ENCODE results near the gene MPL. TPM values are rescaled to one million over a fixed set of nuclear protein-coding genes. Genes with fewer than 3 reads are reported as not detected.

Gene MPL
- total RNA-seq, 1 donor from 2014 or later: not detected

GRCh38 chr1:43305926-43306687 is 31.5 kb upstream of the MPL start:
- Histone ChIP-seq H3K4me1 (no peaks in the 10 kb centered on the region), H3K36me3 (no peaks in the 10 kb centered on the region), H3K9me3 (no peaks in the 10 kb centered on the region), H3K4me3 (no peak overlapping the region), H3K27ac (no peak overlapping the region), H3K27me3 (no peaks in the 10 kb centered on the region)
- no peak for TF ChIP-seq POLR2A (IDR thresholded peaks at IDR 0.05)
- TF ChIP-seq POLR2AphosphoS5 (IDR thresholded peaks at IDR 0.05; ENCODE audit: insufficient read depth in 1 of 2, low read depth in 1 of 2): no peak
- no peak for TF ChIP-seq CTCF (IDR thresholded peaks at IDR 0.05)
- intact Hi-C loops (cut with DNase I): no loop called here
- no peak for DNase-seq (ENCODE audit: extremely low spot score in 2 of 2)

- intact Hi-C loops (cut with DNase I): no loop called here
- Histone ChIP-seq H3K4me3 (no peak overlapping the region), H3K27me3 (no peaks in the 10 kb centered on the region), H3K4me1 (no peaks in the 10 kb centered on the region), H3K36me3 (no peaks in the 10 kb centered on the region), H3K27ac (no peak overlapping the region), H3K9me3 (no peaks in the 10 kb centered on the region)
- DNase-seq (ENCODE audit: extremely low spot score in 2 of 2): no peak
- TF ChIP-seq POLR2A (IDR thresholded peaks at IDR 0.05) (no peak), POLR2AphosphoS5 (IDR thresholded peaks at IDR 0.05; ENCODE audit: insufficient read depth in 1 of 2, low read depth in 1 of 2) (no peak), CTCF (IDR thresholded peaks at IDR 0.05) (no peak)
Observed at GRCh38 chr1:43306688-43307457, 30.7 kb upstream of the MPL start.

DNA sequence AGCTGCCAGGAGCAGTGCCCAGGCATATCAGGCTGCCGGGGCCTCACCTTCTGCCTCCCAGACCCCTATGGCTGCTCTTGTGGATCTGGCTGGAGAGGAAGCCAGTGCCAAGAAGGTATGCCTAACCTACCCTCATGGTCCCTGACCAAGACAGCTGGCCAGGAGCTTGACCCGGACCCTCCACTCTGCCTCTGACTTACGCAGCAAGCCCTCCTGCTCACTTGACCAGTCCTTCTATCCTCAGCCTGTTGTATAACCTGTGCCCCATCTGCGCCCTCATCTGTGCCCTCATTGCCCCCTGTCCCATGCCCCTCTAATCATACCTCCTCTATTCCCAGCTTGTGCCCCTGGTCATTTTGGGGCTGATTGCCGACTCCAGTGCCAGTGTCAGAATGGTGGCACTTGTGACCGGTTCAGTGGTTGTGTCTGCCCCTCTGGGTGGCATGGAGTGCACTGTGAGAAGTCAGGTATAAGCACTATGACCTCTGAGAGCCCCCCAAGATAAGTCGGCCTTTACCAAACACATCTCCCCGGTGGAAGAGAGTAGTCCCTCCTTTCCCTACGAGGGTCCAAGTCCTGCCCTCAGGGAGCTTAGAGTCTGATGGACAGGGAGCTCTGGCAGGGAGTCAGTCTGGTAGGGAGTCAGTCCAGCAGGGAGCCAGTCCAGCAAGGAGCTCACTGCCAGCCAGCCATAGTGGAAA is 30.0 kb upstream of the MPL start:
- H3K36me3 ChIP-seq: no peaks in the 10 kb centered on the region
- no peaks in the 10 kb centered on the region for H3K9me3 ChIP-seq
- H3K4me1 ChIP-seq: no peaks in the 10 kb centered on the region
- H3K4me3 ChIP-seq: no peak overlapping the region
- DNase-seq (ENCODE audit: extremely low spot score in 2 of 2): no peak
- no peak for TF ChIP-seq POLR2A (IDR thresholded peaks at IDR 0.05)
- no peak for TF ChIP-seq POLR2AphosphoS5 (IDR thresholded peaks at IDR 0.05; ENCODE audit: insufficient read depth in 1 of 2, low read depth in 1 of 2)
- no peak for TF ChIP-seq CTCF (IDR thresholded peaks at IDR 0.05)
- H3K27ac ChIP-seq: no peak overlapping the region
- no peaks in the 10 kb centered on the region for H3K27me3 ChIP-seq
- intact Hi-C loops (cut with DNase I): no loop called here

DNA sequence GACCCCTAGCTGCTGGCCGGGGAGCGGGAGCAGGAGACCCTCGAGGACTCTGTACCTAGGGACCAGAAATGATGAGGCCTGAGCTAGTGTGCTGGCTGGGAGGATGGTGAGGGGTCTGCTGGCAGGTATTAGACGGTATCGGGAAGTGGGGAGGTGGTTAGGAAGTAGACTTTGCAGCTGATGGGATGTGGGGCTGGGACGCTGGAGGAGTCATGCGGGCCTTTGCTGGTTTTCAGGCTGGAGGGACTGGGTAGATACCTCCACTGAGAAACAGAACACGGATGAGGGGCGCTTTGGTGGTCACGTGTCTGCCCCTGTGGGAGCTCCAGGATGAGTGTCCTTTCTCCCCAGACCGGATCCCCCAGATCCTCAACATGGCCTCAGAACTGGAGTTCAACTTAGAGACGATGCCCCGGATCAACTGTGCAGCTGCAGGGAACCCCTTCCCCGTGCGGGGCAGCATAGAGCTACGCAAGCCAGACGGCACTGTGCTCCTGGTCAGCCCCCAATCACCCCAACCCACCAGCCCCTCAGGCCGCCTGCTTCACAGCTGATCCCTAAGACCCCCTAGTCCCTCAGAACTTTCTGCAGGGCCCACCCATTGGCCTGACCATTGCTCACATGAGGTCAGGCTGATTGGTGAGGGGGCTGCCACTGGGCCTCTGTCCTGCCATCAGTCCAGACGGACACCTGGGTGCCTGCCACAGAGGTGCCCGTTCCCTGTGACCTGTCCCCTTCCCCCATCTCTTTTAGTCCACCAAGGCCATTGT is 28.8 kb upstream of the MPL start:
- intact Hi-C loops (cut with DNase I): no loop called here
- H3K36me3 ChIP-seq: no peaks in the 10 kb centered on the region
- DNase-seq (ENCODE audit: extremely low spot score in 2 of 2): no peak
- no peaks in the 10 kb centered on the region for H3K4me1 ChIP-seq
- no peak overlapping the region for H3K27ac ChIP-seq
- H3K9me3 ChIP-seq: no peaks in the 10 kb centered on the region
- H3K27me3 ChIP-seq: no peaks in the 10 kb centered on the region
- H3K4me3 ChIP-seq: no peak overlapping the region
- TF ChIP-seq POLR2AphosphoS5 (IDR thresholded peaks at IDR 0.05; ENCODE audit: insufficient read depth in 1 of 2, low read depth in 1 of 2) (no peak), CTCF (IDR thresholded peaks at IDR 0.05) (no peak), POLR2A (IDR thresholded peaks at IDR 0.05) (no peak)

Data from vagina (tissue), 2 donors.